Nephron progenitor cell (in vitro differentiated cells): ENCODE measurements around the gene HEBP1.
A peak's percentile ranks its signal among the peaks of the same experiment; 100 is the strongest.

ENCODE experiments used
- DNase-seq: peaks from one replicate; pipeline ENCODE4 v3.0.0; 2021
- H3K27ac Mint-ChIP-seq: 2 replicates; pipeline ENCODE4 v1.8.0; 2021; ENCODE audit warnings: mild to moderate bottlenecking, moderate library complexity, mixed read lengths
- H3K27me3 Mint-ChIP-seq: 2 replicates; pipeline ENCODE4 v1.8.0; 2021; ENCODE audit warnings: mild to moderate bottlenecking, low read depth, mixed read lengths; ENCODE audit not compliant: poor library complexity
- H3K36me3 Mint-ChIP-seq: 2 replicates; pipeline ENCODE4 v1.8.0; 2021; ENCODE audit warnings: low read depth, mixed read lengths
- H3K4me1 Mint-ChIP-seq: 2 replicates; pipeline ENCODE4 v1.8.0; 2021; ENCODE audit warnings: mixed read lengths
- H3K4me3 Mint-ChIP-seq: 2 replicates; pipeline ENCODE4 v1.8.0; 2021; ENCODE audit warnings: mild to moderate bottlenecking, moderate library complexity, mixed read lengths
- H3K9me3 Mint-ChIP-seq: 2 replicates; pipeline ENCODE4 v1.8.0; 2021; ENCODE audit warnings: mild to moderate bottlenecking, moderate library complexity, mixed read lengths
- TF ChIP-seq, protein P1 (sequence below): fragments of 200-600 bp; sonication (generic); IDR thresholded peaks from 2 replicates; pipeline ENCODE4 v1.5.0; 2021; ENCODE audit warnings: antibody characterized with exemption

HEBP1 gene

DNA sequence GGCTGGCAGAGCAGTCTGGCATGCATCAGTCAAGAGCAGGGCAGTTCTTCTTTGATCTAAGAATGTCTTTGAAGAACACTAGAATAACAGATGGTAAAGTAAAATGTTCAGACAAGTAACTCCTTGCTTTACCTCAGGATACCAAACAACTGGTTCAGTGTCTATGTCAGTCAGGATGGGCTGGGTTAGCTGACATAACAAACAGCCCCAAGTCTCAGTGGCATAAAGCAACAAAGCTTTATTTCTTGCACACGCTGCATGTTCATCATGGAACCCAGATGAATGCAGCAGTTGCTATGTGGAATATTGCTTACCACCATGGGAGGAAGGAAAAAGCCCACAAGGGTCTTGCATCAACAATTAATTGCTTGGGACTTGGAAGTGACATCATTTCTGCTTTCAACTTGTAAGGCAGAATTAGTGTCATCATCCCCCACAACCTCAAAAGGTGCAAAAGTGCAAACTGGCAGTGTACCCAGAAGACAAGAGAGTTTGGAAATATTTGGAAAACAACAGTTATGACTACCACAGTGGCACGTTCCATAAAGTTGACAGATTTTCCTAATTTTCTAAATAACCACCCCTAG is 69.3 kb downstream of the HEBP1 start:
- TF ChIP-seq, protein P1, sequence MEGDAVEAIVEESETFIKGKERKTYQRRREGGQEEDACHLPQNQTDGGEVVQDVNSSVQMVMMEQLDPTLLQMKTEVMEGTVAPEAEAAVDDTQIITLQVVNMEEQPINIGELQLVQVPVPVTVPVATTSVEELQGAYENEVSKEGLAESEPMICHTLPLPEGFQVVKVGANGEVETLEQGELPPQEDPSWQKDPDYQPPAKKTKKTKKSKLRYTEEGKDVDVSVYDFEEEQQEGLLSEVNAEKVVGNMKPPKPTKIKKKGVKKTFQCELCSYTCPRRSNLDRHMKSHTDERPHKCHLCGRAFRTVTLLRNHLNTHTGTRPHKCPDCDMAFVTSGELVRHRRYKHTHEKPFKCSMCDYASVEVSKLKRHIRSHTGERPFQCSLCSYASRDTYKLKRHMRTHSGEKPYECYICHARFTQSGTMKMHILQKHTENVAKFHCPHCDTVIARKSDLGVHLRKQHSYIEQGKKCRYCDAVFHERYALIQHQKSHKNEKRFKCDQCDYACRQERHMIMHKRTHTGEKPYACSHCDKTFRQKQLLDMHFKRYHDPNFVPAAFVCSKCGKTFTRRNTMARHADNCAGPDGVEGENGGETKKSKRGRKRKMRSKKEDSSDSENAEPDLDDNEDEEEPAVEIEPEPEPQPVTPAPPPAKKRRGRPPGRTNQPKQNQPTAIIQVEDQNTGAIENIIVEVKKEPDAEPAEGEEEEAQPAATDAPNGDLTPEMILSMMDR: no peak
- Mint-ChIP-seq H3K4me1 (peaks cover 13% of the 10 kb centered on the region), H3K27me3 (no peaks in the 10 kb centered on the region), H3K4me3 (no peak overlapping the region), H3K27ac (no peak overlapping the region), H3K9me3 (peaks cover 25% of the 10 kb centered on the region), H3K36me3 (peaks cover 6% of the 10 kb centered on the region)
- DNase-seq: no peak

DNA sequence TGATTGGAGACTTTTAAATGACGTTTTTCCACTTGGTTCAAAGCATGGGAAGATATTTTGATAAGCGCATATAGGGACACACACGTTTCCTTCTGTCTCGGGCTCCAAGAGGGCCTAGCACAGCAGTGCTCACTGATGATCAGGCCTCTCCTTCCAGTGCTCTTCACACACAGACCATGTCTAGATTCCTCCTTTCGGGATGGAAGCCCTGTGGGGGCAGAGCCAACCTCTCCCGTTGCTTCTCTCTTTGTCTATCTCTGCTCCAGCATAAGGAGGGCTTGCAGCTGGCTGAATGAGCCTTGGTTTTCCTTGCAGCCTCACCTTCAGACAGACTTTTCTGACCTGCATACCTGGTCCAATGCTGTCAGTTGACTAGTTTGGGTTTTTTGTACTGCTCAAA is 70.4 kb downstream of the HEBP1 start:
- no peak for DNase-seq
- H3K27ac Mint-ChIP-seq: no peak overlapping the region
- H3K36me3 Mint-ChIP-seq: peaks cover 6% of the 10 kb centered on the region
- no peaks in the 10 kb centered on the region for H3K27me3 Mint-ChIP-seq
- peaks cover 25% of the 10 kb centered on the region for H3K9me3 Mint-ChIP-seq
- TF ChIP-seq, protein P1: no peak
- H3K4me1 Mint-ChIP-seq: peaks cover 12% of the 10 kb centered on the region
- H3K4me3 Mint-ChIP-seq: no peak overlapping the region

DNA sequence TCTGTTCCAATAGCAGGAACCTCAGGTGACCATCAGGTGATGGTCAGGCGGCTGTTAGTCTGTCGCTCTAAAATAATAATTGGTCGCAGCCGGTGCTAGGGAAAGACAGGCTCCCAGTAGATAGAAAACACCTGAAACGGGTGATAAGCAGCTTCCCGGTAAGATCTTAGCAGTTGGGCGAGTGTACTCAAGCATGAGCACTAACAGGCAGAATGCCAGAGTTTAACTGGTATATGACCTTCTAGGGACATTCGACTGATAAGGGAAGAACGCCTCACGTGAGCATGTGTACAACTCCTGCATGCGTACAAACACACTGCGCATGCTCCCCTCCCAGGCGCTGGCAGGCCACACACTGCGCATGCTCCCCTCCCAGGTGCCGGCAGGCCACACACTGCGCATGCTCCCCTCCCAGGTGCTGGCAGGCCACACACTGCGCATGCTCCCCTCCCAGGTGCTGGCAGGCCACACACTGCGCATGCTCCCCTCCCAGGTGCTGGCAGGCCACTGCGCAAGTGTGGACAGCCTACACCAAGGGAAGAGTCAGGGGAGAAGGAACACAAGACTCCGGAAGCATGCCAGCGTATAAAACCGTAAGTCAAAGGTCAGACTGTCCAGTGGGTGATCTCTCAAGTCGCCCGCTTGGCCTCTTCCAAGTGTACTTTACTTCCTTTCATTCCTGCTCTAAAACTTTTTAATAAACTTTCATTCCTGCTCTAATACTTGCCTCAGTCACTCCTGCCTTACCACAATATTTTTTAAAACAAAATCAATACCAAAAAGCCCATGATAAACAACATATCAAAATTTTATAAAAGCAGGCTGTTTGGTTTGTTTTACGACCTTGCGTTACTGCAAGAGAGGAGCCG is 72.6 kb downstream of the HEBP1 start:
- H3K4me1 Mint-ChIP-seq: peaks cover under 1% of the 10 kb centered on the region
- H3K27me3 Mint-ChIP-seq: peaks cover 5% of the 10 kb centered on the region
- H3K4me3 Mint-ChIP-seq: peak overlapping the region; percentile 71
- H3K9me3 Mint-ChIP-seq: peaks cover 25% of the 10 kb centered on the region
- TF ChIP-seq, protein P1: no peak
- H3K36me3 Mint-ChIP-seq: peaks cover 6% of the 10 kb centered on the region
- H3K27ac Mint-ChIP-seq: no peak overlapping the region
- peak; percentile 65 for DNase-seq

DNA sequence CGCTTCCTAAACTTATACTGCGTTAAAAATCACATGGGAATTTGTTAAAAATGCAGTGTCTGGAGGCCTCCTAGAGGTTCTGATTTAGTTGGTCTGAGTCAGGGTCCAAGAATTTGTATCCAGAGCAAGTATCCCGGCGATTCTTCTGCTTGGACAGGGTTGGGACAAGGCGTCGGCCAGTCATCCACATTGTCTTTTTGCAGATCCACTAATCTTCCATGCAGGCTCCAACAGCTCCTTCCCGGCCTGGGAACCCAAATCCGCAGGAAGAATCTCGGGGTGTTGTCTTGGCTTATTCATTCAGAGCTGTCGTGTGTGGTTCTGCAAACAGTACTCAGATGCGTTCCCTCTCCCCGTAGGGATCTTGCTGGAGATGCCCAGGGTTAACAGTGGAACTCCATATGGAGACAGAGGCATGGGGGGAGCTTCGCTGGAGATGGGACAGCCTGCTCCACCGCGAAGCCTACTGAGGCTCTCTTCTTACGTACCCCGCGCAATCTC is 73.4 kb downstream of the HEBP1 start:
- DNase-seq: no peak
- H3K27ac Mint-ChIP-seq: no peak overlapping the region
- H3K4me1 Mint-ChIP-seq: peaks cover 6% of the 10 kb centered on the region
- H3K36me3 Mint-ChIP-seq: peaks cover 6% of the 10 kb centered on the region
- H3K9me3 Mint-ChIP-seq: peaks cover 25% of the 10 kb centered on the region
- no peak overlapping the region for H3K4me3 Mint-ChIP-seq
- TF ChIP-seq, protein P1: no peak
- H3K27me3 Mint-ChIP-seq: peaks cover 5% of the 10 kb centered on the region

DNA sequence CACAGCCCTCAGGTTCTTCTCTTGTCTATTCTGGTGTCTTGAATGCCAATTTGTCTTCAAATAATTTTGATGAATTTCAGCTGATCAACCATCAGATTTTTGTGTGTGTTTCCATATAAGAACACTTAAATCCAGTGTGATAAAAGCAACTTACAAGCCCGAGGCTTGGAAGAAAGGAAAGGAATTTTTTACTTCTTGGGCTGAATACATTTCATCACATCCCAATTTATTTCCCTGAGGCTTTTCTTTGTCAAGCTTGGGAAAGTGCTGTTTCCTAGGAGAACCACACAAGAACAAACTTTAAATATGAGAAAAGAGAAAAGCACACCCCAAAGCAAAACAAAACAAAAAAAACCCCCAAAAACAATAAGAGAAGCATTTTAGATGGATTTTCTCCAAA is 74.7 kb downstream of the HEBP1 start:
- Mint-ChIP-seq H3K27me3 (peaks cover 5% of the 10 kb centered on the region), H3K4me3 (no peak overlapping the region), H3K9me3 (peaks cover 15% of the 10 kb centered on the region), H3K36me3 (peaks cover 2% of the 10 kb centered on the region), H3K4me1 (peaks cover 6% of the 10 kb centered on the region), H3K27ac (no peak overlapping the region)
- DNase-seq: no peak
- TF ChIP-seq, protein P1: no peak
